Osteoblast (primary cell): ENCODE results near the gene ANAPC13. TPM values are rescaled to one million over a fixed set of nuclear protein-coding genes. Genes with fewer than 3 reads are reported as not detected.

Source experiments
- DNase-seq: peaks from one replicate; pipeline ENCODE4 v3.0.0; 2011; ENCODE audit warnings: low spot score, mixed read lengths; ENCODE audit not compliant: insufficient read length; ENCODE audit errors: missing footprints
- H2AFZ ChIP-seq: 2 replicates; pipeline ENCODE4 v1.6.0; 2011; ENCODE audit warnings: mild to moderate bottlenecking, low read length
- H3K27ac ChIP-seq: 2 replicates; pipeline ENCODE4 v1.5.1; 2011; ENCODE audit warnings: mild to moderate bottlenecking, low read depth, low read length, moderate library complexity
- H3K27me3 ChIP-seq: 2 replicates; pipeline ENCODE4 v1.6.0; 2012; ENCODE audit warnings: mild to moderate bottlenecking, control low read depth, inconsistent platforms, low read length, moderate library complexity; ENCODE audit not compliant: insufficient read depth
- H3K36me3 ChIP-seq: 2 replicates; pipeline ENCODE4 v1.5.1; 2011; ENCODE audit warnings: mild to moderate bottlenecking, low read length, control low read depth, moderate library complexity; ENCODE audit not compliant: insufficient read depth
- H3K4me1 ChIP-seq: 2 replicates; pipeline ENCODE4 v1.5.1; 2011; ENCODE audit warnings: mild to moderate bottlenecking, low read length, control low read depth, moderate library complexity; ENCODE audit not compliant: insufficient read depth
- H3K4me2 ChIP-seq: 2 replicates; pipeline ENCODE4 v1.6.0; 2011; ENCODE audit warnings: mild to moderate bottlenecking, low read length; ENCODE audit not compliant: insufficient read depth
- H3K4me3 ChIP-seq: fragments of 200-600 bp; sonication (generic); 3 replicates; pipeline ENCODE4 v1.5.1; 2012; ENCODE audit warnings: mild to moderate bottlenecking, low read length, inconsistent platforms; ENCODE audit not compliant: insufficient read depth
- H3K79me2 ChIP-seq: 2 replicates; pipeline ENCODE4 v1.6.0; 2012; ENCODE audit warnings: mild to moderate bottlenecking, low read length, control low read depth, inconsistent platforms; ENCODE audit not compliant: insufficient read depth
- H3K9me3 ChIP-seq: 2 replicates; pipeline ENCODE4 v1.5.1; 2011; ENCODE audit warnings: low read depth, low read length, control low read depth
- H4K20me1 ChIP-seq: 2 replicates; pipeline ENCODE4 v1.6.0; 2012; ENCODE audit warnings: mild to moderate bottlenecking, low read length, control low read depth; ENCODE audit not compliant: insufficient read depth
- CTCF ChIP-seq: IDR thresholded peaks from 2 replicates; pipeline ENCODE4 v1.5.1; 2011; ENCODE audit warnings: mild to moderate bottlenecking, low read depth, low read length, moderate library complexity; ENCODE audit errors: extremely low read depth
- total RNA-seq: library from RNA; depleted of rRNA; stranded (reverse); fragments of >200 nt; gene quantifications from 2 replicates; pipeline ENCODE4 v1.2.3, GENCODE V29; 2012

Gene ANAPC13
- total RNA-seq, 1 donor = 68.4 TPM

GRCh38 chr3:134437211-134437752 is 48.5 kb downstream of the ANAPC13 start:
- TF ChIP-seq CTCF = no peak
- no peak for DNase-seq

GRCh38 chr3:134432236-134432635 is 53.5 kb downstream of the ANAPC13 start:
- Histone ChIP-seq H3K4me1 (peaks cover 18% of the 10 kb centered on the region), H3K27ac (no peak overlapping the region), H3K4me2 (no peak overlapping the region), H3K4me3 (no peak overlapping the region), H3K9me3 (no peaks in the 10 kb centered on the region), H3K79me2 (no peaks in the 10 kb centered on the region), H2AFZ (no peak overlapping the region), H3K36me3 (no peaks in the 10 kb centered on the region), H4K20me1 (no peaks in the 10 kb centered on the region), H3K27me3 (no peaks in the 10 kb centered on the region)
- no peak for DNase-seq
- no peak for TF ChIP-seq CTCF

More at GRCh38 chr3:134437211-134437752, 48.5 kb downstream of the ANAPC13 start:
- Histone ChIP-seq H3K27me3 (no peaks in the 10 kb centered on the region), H3K4me1 (peaks cover 10% of the 10 kb centered on the region), H3K36me3 (no peaks in the 10 kb centered on the region), H2AFZ (no peak overlapping the region), H3K27ac (no peak overlapping the region), H3K79me2 (no peaks in the 10 kb centered on the region), H4K20me1 (no peaks in the 10 kb centered on the region), H3K9me3 (no peaks in the 10 kb centered on the region), H3K4me3 (no peak overlapping the region), H3K4me2 (no peak overlapping the region)

GRCh38 chr3:134430950-134431445 is 54.8 kb downstream of the ANAPC13 start:
- no peak overlapping the region for H2AFZ ChIP-seq
- no peak overlapping the region for H3K4me2 ChIP-seq
- H3K9me3 ChIP-seq = no peaks in the 10 kb centered on the region
- no peak overlapping the region for H3K4me3 ChIP-seq
- DNase-seq = no peak
- H3K27me3 ChIP-seq = no peaks in the 10 kb centered on the region
- no peaks in the 10 kb centered on the region for H4K20me1 ChIP-seq
- no peaks in the 10 kb centered on the region for H3K36me3 ChIP-seq
- H3K79me2 ChIP-seq = no peaks in the 10 kb centered on the region
- TF ChIP-seq CTCF = no peak
- peaks cover 30% of the 10 kb centered on the region for H3K4me1 ChIP-seq
- H3K27ac ChIP-seq = no peak overlapping the region

GRCh38 chr3:134430174-134430573 is 55.6 kb downstream of the ANAPC13 start:
- Histone ChIP-seq H3K36me3 (no peaks in the 10 kb centered on the region), H3K4me1 (peaks cover 31% of the 10 kb centered on the region), H2AFZ (no peak overlapping the region), H3K27ac (no peak overlapping the region), H3K9me3 (no peaks in the 10 kb centered on the region), H4K20me1 (no peaks in the 10 kb centered on the region), H3K27me3 (no peaks in the 10 kb centered on the region), H3K79me2 (no peaks in the 10 kb centered on the region), H3K4me2 (no peak overlapping the region), H3K4me3 (no peak overlapping the region)
- TF ChIP-seq CTCF = no peak
- no peak for DNase-seq
